Kidney (tissue), 14 donors: Measurements from ENCODE around the gene CREB3L2. TPM values are rescaled to one million over a fixed set of nuclear protein-coding genes. Genes with fewer than 3 reads are reported as not detected.

Experiments used
- DNase-seq, 5 donors: peaks; one replicate each; pipeline ENCODE4 v3.0.0-alpha.2; 2013 to 2020
- FAIRE-seq: peaks from 2 replicates; lab custom pipeline; 2012; peaks lifted over from hg19 to GRCh38; lab: Jason Lieb, UNC
- H3K27ac ChIP-seq, 2 donors: one replicate each; pipeline ENCODE4 v1.7.0; 2013; ENCODE audit warnings: low read depth in 2 of 2, low read length in 2 of 2, inconsistent platforms in 1 of 2
- H3K27me3 ChIP-seq: one replicate; pipeline ENCODE4 v1.7.1; 2013; ENCODE audit warnings: low read length, inconsistent platforms; ENCODE audit not compliant: control insufficient read depth, insufficient read depth
- H3K36me3 ChIP-seq, 3 donors: one replicate each; pipeline versions ENCODE4 v1.7.0 to v1.7.1; 2013; ENCODE audit warnings: low read length in 3 of 3, control low read depth in 1 of 3, inconsistent platforms in 1 of 3; ENCODE audit not compliant: insufficient read depth in 3 of 3, control insufficient read depth in 2 of 3
- H3K4me1 ChIP-seq, 3 donors: one replicate each; pipeline versions ENCODE4 v1.7.0 to v1.7.1; 2013; ENCODE audit warnings: low read length in 3 of 3, inconsistent platforms in 1 of 3, low read depth in 1 of 3; ENCODE audit not compliant: control insufficient read depth in 2 of 3, insufficient read depth in 2 of 3
- H3K4me3 ChIP-seq, 3 donors: one replicate each; pipeline versions ENCODE4 v1.7.0 to v1.8.1; 2013; ENCODE audit warnings: low read length in 3 of 3, control low read depth in 1 of 3, inconsistent platforms in 1 of 3
- H3K9ac ChIP-seq, 3 donors: one replicate each; pipeline versions ENCODE4 v1.7.0 to v1.7.1; 2013; ENCODE audit warnings: low read length in 3 of 3, control low read depth in 1 of 3, inconsistent platforms in 1 of 3
- H3K9me3 ChIP-seq, 3 donors: one replicate each; pipeline versions ENCODE4 v1.7.0 to v1.7.1; 2013; ENCODE audit warnings: low read length in 3 of 3, control low read depth in 1 of 3, inconsistent platforms in 1 of 3; ENCODE audit not compliant: control insufficient read depth in 2 of 3, insufficient read depth in 1 of 3
- CTCF ChIP-seq: IDR thresholded peaks from 3 replicates; pipeline ENCODE4 v1.5.1; 2012; ENCODE audit warnings: mild to moderate bottlenecking, moderate library complexity, borderline replicate concordance; ENCODE audit not compliant: insufficient read depth; ENCODE audit errors: extremely low read depth
- intact Hi-C: fragments of 100-400 bp; cut with DNase I; formaldehyde crosslinking; loops from one replicate; pipeline ENCODE4 v1.11.1; 2022
- polyA plus RNA-seq: library from polyadenylated mRNA; stranded (reverse); fragments of 350-450 nt; fragmentation: Illumina TruSeq; extraction: RNeasy Lipid Tissue Mini Kit (QIAGEN cat#74804); gene quantifications from one replicate; pipeline ENCODE4 v1.2.3, GENCODE V29; 2014; ENCODE audit warnings: low read depth, low replicate concordance; ENCODE audit not compliant: insufficient read depth
- total RNA-seq: library from RNA; stranded (reverse); fragmentation: NEBNext Ultra II Directional; extraction: Animal tissue kit (Norgen Biotek cat#: 25700); gene quantifications from one replicate; pipeline ENCODE4 v1.2.1, GENCODE V29; 2021
- donor health status: control.
- donor health status: control.
- donor health status: control.
- donor health status: control.
- donor health status: control.
- donor health status: DM: yes; HTN: yes; CAD: no.
- donor health status: Normal renal cell carcinoma (clear cell type).

Gene CREB3L2
- total and polyA plus RNA-seq, 2 donors from 2014 or later, result 18.5 to 114 TPM

GRCh38 chr7:137920637-137921399, 81.1 kb downstream of the CREB3L2 start:
- H3K27ac ChIP-seq, result peak overlapping the region; percentile 36 to 62
- H3K9me3 ChIP-seq, result no peaks in the 10 kb centered on the region
- intact Hi-C loops, result no loop called here
- H3K27me3 ChIP-seq, result no peaks in the 10 kb centered on the region
- no peak for FAIRE-seq
- DNase-seq, result peak in 2 of 5 donors; percentile 59 to 75
- TF ChIP-seq CTCF, result no peak
- H3K4me1 ChIP-seq, result peaks cover 3 to 24% (median 18%) of the 10 kb centered on the region in 3 donors
- H3K4me3 ChIP-seq, result no peak overlapping the region
- H3K9ac ChIP-seq, result no peak overlapping the region
- H3K36me3 ChIP-seq, result peaks cover 0 to 2% (median under 1%) of the 10 kb centered on the region in 3 donors

GRCh38 chr7:137919987-137920386, 81.9 kb downstream of the CREB3L2 start:
- DNase-seq (no peak), FAIRE-seq (no peak)
- no peak for TF ChIP-seq CTCF
- Histone ChIP-seq H3K9ac (no peak overlapping the region), H3K36me3 (peaks cover 0 to 4% (median 0%) of the 10 kb centered on the region in 3 donors), H3K4me3 (no peak overlapping the region), H3K27me3 (no peaks in the 10 kb centered on the region), H3K9me3 (no peaks in the 10 kb centered on the region), H3K4me1 (peaks cover 3 to 24% (median 20%) of the 10 kb centered on the region in 3 donors), H3K27ac (peak overlapping the region; percentile 36 to 62)
- intact Hi-C loops, result no loop called here

GRCh38 chr7:137916980-137917645, 84.8 kb downstream of the CREB3L2 start:
- Histone ChIP-seq H3K27ac (peak overlapping the region; percentile 56 to 69), H3K4me3 (peak overlapping the region in 1 of 3 donors; percentile 4), H3K9me3 (no peaks in the 10 kb centered on the region), H3K36me3 (peaks cover 0 to 11% (median 6%) of the 10 kb centered on the region in 3 donors), H3K27me3 (no peaks in the 10 kb centered on the region), H3K9ac (no peak overlapping the region), H3K4me1 (peaks cover 3 to 24% (median 20%) of the 10 kb centered on the region in 3 donors)
- FAIRE-seq (peak; percentile 3), DNase-seq (peak in 3 of 5 donors; percentile 34 to 82 (median 81))
- no peak for TF ChIP-seq CTCF
- intact Hi-C loops, result no loop called here
